ENCODE measurements around the gene MYDGF.
"Not testable (repeated sequence)": the region's sequence is repeated elsewhere in the genome, so short reads cannot be mapped to it uniquely, and the experiment has no call there.

Gene MYDGF

GRCh38 chr19:4699826-4700692 lies 29.9 kb upstream of the MYDGF start:
- DNase-seq: no peak

- DNase-seq: no peak
Measured at GRCh38 chr19:4697304-4697703, 27.2 kb upstream of the MYDGF start.

- no peak for DNase-seq
Measured at GRCh38 chr19:4695224-4695731, 25.1 kb upstream of the MYDGF start.

GRCh38 chr19:4694211-4694987 lies 24.3 kb upstream of the MYDGF start:
- DNase-seq: no peak

GRCh38 chr19:4693471-4694121 lies 23.5 kb upstream of the MYDGF start:
- no peak for DNase-seq

DNA sequence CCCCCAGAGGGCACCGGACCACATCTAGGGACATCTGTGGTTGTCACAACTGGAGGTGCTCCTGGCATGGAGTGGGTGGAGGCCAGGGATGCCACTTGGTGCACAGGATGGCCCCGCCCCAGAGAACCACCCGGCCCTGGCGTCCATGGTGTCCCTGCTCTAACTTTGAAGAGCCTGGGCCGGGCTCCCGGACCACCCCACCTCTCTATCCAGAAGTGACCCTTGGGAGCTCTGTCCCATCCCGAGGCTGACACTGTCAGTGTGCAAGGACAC lies 22.9 kb upstream of the MYDGF start:
- no peak for DNase-seq

GRCh38 chr19:4692251-4693077 lies 22.3 kb upstream of the MYDGF start:
- no peak for DNase-seq

DNA sequence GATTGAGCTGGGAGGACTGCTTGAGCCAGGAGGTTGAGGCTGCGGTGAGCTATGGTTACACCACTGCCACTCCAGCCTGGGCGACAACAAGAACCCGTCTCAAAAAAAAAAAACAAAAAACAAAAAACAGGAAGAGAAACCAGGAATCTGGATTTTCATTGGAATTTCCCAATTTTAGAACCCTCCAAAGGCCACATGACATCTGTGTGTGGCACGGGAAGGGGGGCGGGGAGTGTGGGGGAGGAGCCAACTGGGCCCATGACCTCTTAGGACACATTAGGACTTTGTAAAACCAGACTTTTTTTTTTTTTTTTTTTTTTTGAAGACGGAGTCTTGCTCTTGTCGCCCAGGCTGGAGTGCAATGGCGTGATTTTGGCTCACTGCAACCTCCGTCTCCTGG lies 21.2 kb upstream of the MYDGF start:
- DNase-seq: no peak

DNA sequence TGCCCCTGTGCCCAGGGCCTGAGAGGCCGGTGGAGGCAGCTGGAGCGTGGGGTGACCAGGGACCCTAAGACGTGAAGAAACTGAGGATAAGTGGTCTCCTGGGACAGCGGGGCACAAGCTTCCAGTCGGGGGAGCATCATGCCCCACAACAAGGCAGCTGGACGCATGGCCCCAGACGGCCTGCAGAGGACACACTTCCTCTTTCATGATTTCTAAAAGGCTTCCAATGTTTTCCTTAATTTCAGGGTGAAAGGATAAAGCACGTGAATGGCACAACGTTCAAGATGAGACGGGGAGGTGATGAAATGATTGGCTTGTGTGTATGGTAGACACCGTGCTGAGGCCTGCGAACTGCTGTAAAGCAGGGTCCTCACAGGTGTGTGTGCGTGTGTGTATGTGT lies 20.2 kb upstream of the MYDGF start:
- DNase-seq: no peak

GRCh38 chr19:4689403-4689802 lies 19.3 kb upstream of the MYDGF start:
- no peak for DNase-seq

DNA sequence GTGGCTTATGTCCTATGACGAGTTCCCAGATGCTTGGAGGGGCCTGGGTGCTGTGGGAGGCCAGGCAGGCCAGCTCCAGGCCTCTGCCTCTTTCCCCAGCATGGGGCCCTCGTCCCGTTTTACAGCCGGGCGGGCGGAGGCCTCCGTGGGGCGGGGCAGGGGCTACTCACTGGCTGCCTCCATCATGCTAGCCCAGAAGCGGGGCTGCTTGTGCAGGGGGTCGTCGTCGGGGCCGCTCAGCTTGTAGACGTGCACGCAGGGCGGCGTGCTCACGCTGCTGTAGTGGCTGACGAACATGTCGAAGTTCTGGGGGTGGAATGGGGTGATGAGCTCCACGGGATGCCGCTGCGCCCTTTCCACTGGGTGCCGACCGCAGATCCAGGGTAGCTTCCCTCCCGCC lies 18.4 kb upstream of the MYDGF start:
- no peak for DNase-seq

- DNase-seq: no peak
Measured at GRCh38 chr19:4687396-4687795, 17.3 kb upstream of the MYDGF start.

GRCh38 chr19:4686700-4687099 lies 16.6 kb upstream of the MYDGF start:
- no peak for DNase-seq

- no peak for DNase-seq
Measured at GRCh38 chr19:4684312-4685095, 14.4 kb upstream of the MYDGF start.

GRCh38 chr19:4682417-4683200 lies 12.5 kb upstream of the MYDGF start:
- no peak for DNase-seq

- DNase-seq: not testable (repeated sequence)
Measured at GRCh38 chr19:4680021-4680420, 9.9 kb upstream of the MYDGF start.

DNA sequence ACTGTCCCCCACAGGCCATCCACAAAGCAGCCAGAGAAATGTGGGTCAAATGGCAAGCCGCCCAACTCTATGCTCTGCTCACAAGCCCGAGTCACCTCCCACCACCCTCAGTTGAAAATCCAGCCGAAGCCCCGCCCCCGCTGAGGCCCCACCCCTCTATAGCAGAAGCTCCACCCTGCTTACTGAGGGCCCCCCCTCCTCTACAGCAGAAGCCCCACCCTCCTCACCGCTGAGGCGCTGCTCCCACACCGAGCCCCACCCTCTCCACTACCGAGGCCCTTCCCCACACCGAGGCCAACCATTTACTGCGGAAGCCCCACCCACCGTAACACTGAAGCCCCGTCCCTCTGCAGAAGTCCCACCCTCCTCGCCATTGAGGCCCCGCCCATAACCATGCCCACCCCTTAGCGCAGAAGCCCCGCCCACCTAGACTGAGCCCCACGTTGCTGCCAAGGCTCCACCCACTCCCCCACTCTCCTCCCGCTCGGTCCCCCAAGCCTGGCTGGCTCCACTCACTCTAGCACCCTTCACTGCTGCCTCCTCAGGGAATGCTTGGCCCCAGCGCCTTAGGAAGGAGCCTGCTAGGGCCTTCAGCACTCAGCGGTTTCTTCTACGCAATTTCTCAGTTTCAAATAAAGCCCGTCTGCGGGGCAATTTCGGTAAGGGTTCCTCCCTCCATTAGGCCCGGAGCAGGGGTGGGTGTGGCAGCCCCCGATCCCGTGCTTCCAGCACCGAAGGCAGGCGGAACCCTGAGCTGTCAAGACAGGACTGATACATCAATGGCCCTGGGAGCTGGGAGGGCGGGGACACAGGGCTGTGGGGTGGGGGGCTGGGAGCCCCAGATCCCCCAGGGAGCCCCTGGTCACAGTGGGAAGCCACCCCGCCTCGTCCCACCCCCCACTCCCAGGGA lies 9.0 kb upstream of the MYDGF start:
- peak; percentile 48 for DNase-seq

GRCh38 chr19:4676955-4677731 lies 7.0 kb upstream of the MYDGF start:
- no peak for DNase-seq

- DNase-seq: no peak
Measured at GRCh38 chr19:4675346-4675745, 5.2 kb upstream of the MYDGF start.
